Peyer's patch (tissue), 4 donors: ENCODE measurements around the gene ARHGAP15.

Source experiments
- POLR2A ChIP-seq, 2 donors: fragments of 450-650 bp; IDR thresholded peaks; one replicate each; pipeline ENCODE4 v1.5.1; 2017; ENCODE audit warnings: antibody characterized with exemption in 2 of 2, mild to moderate bottlenecking in 2 of 2, moderate library complexity in 2 of 2
- TF ChIP-seq, protein P1 (sequence below), 6 experiments: fragments of 450-650 bp in 4 of 6; fragments of 200-600 bp in 2 of 6; sonication (generic) in 1 of 6; IDR thresholded peaks; one replicate each; pipeline ENCODE4 v1.5.1; 2017 to 2019; ENCODE audit warnings: antibody characterized with exemption in 6 of 6, mild to moderate bottlenecking in 3 of 6, moderate library complexity in 1 of 6

DNA sequence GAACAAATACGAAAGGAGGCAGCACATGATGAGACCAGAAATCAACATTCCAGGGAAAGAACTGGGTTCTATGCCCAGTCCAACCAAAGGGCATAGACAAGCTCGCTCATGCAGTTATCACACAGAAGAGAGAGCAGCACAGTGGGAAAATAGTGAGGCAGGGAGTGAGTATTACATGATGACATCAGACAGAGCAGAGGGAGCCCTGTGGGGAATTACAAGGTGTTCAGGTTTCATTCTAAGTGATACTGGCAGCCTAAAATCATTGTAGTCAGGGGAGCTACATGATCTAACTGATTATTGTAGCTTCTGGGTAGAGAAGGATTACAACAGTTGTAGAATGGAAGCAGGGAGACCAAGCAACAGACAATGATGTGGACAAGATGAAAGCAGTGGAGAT, 658.5 kb downstream of the ARHGAP15 start:
- TF ChIP-seq, protein P1, sequence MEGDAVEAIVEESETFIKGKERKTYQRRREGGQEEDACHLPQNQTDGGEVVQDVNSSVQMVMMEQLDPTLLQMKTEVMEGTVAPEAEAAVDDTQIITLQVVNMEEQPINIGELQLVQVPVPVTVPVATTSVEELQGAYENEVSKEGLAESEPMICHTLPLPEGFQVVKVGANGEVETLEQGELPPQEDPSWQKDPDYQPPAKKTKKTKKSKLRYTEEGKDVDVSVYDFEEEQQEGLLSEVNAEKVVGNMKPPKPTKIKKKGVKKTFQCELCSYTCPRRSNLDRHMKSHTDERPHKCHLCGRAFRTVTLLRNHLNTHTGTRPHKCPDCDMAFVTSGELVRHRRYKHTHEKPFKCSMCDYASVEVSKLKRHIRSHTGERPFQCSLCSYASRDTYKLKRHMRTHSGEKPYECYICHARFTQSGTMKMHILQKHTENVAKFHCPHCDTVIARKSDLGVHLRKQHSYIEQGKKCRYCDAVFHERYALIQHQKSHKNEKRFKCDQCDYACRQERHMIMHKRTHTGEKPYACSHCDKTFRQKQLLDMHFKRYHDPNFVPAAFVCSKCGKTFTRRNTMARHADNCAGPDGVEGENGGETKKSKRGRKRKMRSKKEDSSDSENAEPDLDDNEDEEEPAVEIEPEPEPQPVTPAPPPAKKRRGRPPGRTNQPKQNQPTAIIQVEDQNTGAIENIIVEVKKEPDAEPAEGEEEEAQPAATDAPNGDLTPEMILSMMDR (IDR thresholded peaks at IDR 0.05), result no peak
- TF ChIP-seq POLR2A (IDR thresholded peaks at IDR 0.05), result no peak
